SK-N-SH (cell line): ENCODE measurements around the gene PTGER1.

Experiments used
- GABPA ChIP-seq: IDR thresholded peaks from 2 replicates; pipeline ENCODE4 v1.4.0; 2012; ENCODE audit warnings: low read depth, mild to moderate bottlenecking
- RAD21 ChIP-seq: IDR thresholded peaks from 2 replicates; pipeline ENCODE4 v1.6.1; 2012; ENCODE audit warnings: mild to moderate bottlenecking, low read length
- TF ChIP-seq, protein P1 (sequence below): fragments of 200-600 bp; sonication (generic); IDR thresholded peaks from 2 replicates; pipeline ENCODE4 v1.6.1; 2017; ENCODE audit warnings: antibody characterized with exemption, mild to moderate bottlenecking, moderate library complexity
- TF ChIP-seq, protein P2 (sequence below): IDR thresholded peaks from 2 replicates; pipeline ENCODE4 v1.4.0; 2012; ENCODE audit warnings: low read depth, borderline replicate concordance

DNA sequence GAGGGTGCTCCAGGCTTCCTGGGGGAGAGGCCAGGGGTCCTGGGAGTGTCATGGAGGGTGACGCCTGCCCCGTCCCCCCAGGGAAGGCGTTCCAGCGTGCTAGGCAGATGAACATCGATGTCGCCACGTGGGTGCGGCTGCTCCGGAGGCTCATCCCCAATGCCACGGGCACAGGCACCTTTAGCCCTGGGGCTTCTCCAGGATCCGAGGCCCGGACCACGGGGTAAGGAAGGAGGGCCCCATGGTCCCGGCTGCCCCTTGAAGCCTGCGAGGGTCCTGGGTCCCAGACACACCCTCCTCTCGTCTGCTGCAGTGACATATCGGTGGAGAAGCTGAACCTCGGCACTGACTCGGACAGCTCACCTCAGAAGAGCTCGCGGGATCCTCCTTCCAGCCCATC lies 11.4 kb downstream of the PTGER1 start:
- TF ChIP-seq RAD21 (no peak), GABPA (no peak)
- TF ChIP-seq, protein P1, sequence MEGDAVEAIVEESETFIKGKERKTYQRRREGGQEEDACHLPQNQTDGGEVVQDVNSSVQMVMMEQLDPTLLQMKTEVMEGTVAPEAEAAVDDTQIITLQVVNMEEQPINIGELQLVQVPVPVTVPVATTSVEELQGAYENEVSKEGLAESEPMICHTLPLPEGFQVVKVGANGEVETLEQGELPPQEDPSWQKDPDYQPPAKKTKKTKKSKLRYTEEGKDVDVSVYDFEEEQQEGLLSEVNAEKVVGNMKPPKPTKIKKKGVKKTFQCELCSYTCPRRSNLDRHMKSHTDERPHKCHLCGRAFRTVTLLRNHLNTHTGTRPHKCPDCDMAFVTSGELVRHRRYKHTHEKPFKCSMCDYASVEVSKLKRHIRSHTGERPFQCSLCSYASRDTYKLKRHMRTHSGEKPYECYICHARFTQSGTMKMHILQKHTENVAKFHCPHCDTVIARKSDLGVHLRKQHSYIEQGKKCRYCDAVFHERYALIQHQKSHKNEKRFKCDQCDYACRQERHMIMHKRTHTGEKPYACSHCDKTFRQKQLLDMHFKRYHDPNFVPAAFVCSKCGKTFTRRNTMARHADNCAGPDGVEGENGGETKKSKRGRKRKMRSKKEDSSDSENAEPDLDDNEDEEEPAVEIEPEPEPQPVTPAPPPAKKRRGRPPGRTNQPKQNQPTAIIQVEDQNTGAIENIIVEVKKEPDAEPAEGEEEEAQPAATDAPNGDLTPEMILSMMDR = no peak
- TF ChIP-seq, protein P2, sequence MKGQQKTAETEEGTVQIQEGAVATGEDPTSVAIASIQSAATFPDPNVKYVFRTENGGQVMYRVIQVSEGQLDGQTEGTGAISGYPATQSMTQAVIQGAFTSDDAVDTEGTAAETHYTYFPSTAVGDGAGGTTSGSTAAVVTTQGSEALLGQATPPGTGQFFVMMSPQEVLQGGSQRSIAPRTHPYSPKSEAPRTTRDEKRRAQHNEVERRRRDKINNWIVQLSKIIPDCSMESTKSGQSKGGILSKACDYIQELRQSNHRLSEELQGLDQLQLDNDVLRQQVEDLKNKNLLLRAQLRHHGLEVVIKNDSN = no peak
